K562 (cell line): ENCODE results near the gene CUTA. TPM values are rescaled to one million over a fixed set of nuclear protein-coding genes. Genes with fewer than 3 reads are reported as not detected.

Experiments
- CCAR2 ChIP-seq: fragments of 200-400 bp; formaldehyde crosslinking; IDR thresholded peaks from 2 replicates; pipeline ENCODE4 v1.6.1; 2017; ENCODE audit warnings: mild to moderate bottlenecking, low read depth, low read length
- CHD1 ChIP-seq: fragments of 200-600 bp; sonication (generic); IDR thresholded peaks from one replicate; pipeline ENCODE4 v1.6.1; 2012; ENCODE audit warnings: mild to moderate bottlenecking, moderate library complexity, low read length, inconsistent platforms
- HIVEP1 ChIP-seq: fragments of 250-450 bp; sonication (Bioruptor Pico); IDR thresholded peaks from 2 replicates; pipeline ENCODE4 v1.4.0; 2020; ENCODE audit warnings: mild to moderate bottlenecking
- MAFF ChIP-seq: IDR thresholded peaks from 2 replicates; pipeline ENCODE4 v1.6.1; 2012; ENCODE audit warnings: low read length, improper control_type of control experiment
- NCOR1 ChIP-seq: fragments of 450-650 bp; IDR thresholded peaks from 2 replicates; pipeline ENCODE4 v1.6.1; 2016; ENCODE audit warnings: mild to moderate bottlenecking, moderate library complexity
- NFIX ChIP-seq: fragments of 250-450 bp; sonication (Bioruptor Pico); IDR thresholded peaks from 2 replicates; pipeline ENCODE4 v1.4.0; 2020; ENCODE audit warnings: low read depth, mild to moderate bottlenecking, moderate library complexity
- RAD21 ChIP-seq, 2 experiments: fragments of 250-450 bp in 1 of 2; fragments of 450-650 bp in 1 of 2; sonication (Bioruptor Pico) in 1 of 2; formaldehyde crosslinking in 1 of 2; IDR thresholded peaks in 1 of 2; conservative IDR thresholded peaks in 1 of 2; 2 replicates each; pipeline versions ENCODE4 v1.4.0 to v1.8.0; 2020 to 2022; ENCODE audit warnings: mild to moderate bottlenecking in 2 of 2, moderate library complexity in 1 of 2
- RBFOX2 ChIP-seq: fragments of 200-400 bp; formaldehyde crosslinking; IDR thresholded peaks from 2 replicates; pipeline ENCODE4 v1.6.1; 2017; ENCODE audit warnings: low read depth, mild to moderate bottlenecking, low read length, moderate library complexity
- RFX5 ChIP-seq: IDR thresholded peaks from 2 replicates; pipeline ENCODE4 v1.6.1; 2011; ENCODE audit warnings: low read depth, mild to moderate bottlenecking, improper control_type of control experiment, low read length
- SLC30A9 ChIP-seq: fragments of 250-450 bp; sonication (Bioruptor Pico); IDR thresholded peaks from 2 replicates; pipeline ENCODE4 v1.8.0; 2022; ENCODE audit warnings: mild to moderate bottlenecking, moderate library complexity
- TGIF2 ChIP-seq: sonication (generic); formaldehyde crosslinking; IDR thresholded peaks from 2 replicates; pipeline ENCODE4 v1.8.1; 2022; ENCODE audit warnings: mild to moderate bottlenecking, missing genetic modification reagents, moderate library complexity
- ZBTB1 ChIP-seq: sonication (generic); formaldehyde crosslinking; IDR thresholded peaks from 2 replicates; pipeline ENCODE4 v1.8.1; 2023; ENCODE audit warnings: missing genetic modification reagents, low read depth, mild to moderate bottlenecking, borderline replicate concordance
- ZNF184 ChIP-seq: sonication (generic); formaldehyde crosslinking; IDR thresholded peaks from 2 replicates; pipeline ENCODE4 v1.5.0; 2020; ENCODE audit warnings: missing genetic modification reagents
- ZNF217 ChIP-seq: sonication (generic); formaldehyde crosslinking; IDR thresholded peaks from 2 replicates; pipeline ENCODE4 v1.8.0; 2022; ENCODE audit warnings: mild to moderate bottlenecking, missing genetic modification reagents
- ZNF316 ChIP-seq: fragments of 450-650 bp; IDR thresholded peaks from 2 replicates; pipeline ENCODE4 v1.6.1; 2016
- ZNF696 ChIP-seq: fragments of 250-450 bp; sonication (Bioruptor Pico); conservative IDR thresholded peaks from 2 replicates; pipeline ENCODE4 v1.4.0; 2020; ENCODE audit warnings: mild to moderate bottlenecking, moderate library complexity
- polyA plus RNA-seq, 8 experiments: library from polyadenylated mRNA; depleted of rRNA in 4 of 8; stranded (reverse) in 5 of 8; unstranded in 3 of 8; fragments of >200 nt; fragmentation: Nextera tagmentation in 2 of 8; fragmentation: Illumina TruSeq in 1 of 8; extraction: Ambion mirVana in 2 of 8; extraction: Trizol in 1 of 8; gene quantifications; 2 replicates each; pipeline versions ENCODE4 v1.2.1 to v1.2.3, GENCODE V29; 2011 to 2014; ENCODE audit warnings: inconsistent platforms in 1 of 8, missing spikeins in 1 of 8
- total RNA-seq, 7 experiments: library from RNA; depleted of rRNA in 6 of 7; stranded (reverse); fragments of >200 nt in 6 of 7; fragmentation: Illumina TruSeq in 2 of 7; extraction: Trizol in 2 of 7; gene quantifications; 2 replicates each; pipeline versions ENCODE4 v1.2.1 to v1.2.3, GENCODE V29; 2011 to 2021; ENCODE audit warnings: low replicate concordance in 1 of 7
- TF ChIP-seq, protein P1 (sequence below): fragments of 450-650 bp; IDR thresholded peaks from 2 replicates; pipeline ENCODE4 v1.6.1; 2017; ENCODE audit warnings: mild to moderate bottlenecking, moderate library complexity
- TF ChIP-seq, protein P2 (sequence below): sonication (generic); formaldehyde crosslinking; IDR thresholded peaks from 2 replicates; pipeline ENCODE4 v1.5.0; 2020; ENCODE audit warnings: missing genetic modification reagents
- TF ChIP-seq, protein P3 (sequence below): IDR thresholded peaks from 2 replicates; pipeline ENCODE4 v1.6.1; 2014; ENCODE audit warnings: antibody characterized with exemption
- TF ChIP-seq, protein P4 (sequence below): fragments of 450-650 bp; IDR thresholded peaks from 2 replicates; pipeline ENCODE4 v1.6.1; 2016; ENCODE audit warnings: borderline replicate concordance
- TF ChIP-seq, protein P5 (sequence below), 2 experiments: fragments of 450-650 bp; IDR thresholded peaks; 2 replicates each; pipeline ENCODE4 v1.6.1; 2016

CUTA gene
- total and polyA plus RNA-seq, 9 of the 15 experiments (the other 6 are each of a cell fraction or from before 2014, with no cell fraction given) = 166 to 682 (median 310) TPM

DNA sequence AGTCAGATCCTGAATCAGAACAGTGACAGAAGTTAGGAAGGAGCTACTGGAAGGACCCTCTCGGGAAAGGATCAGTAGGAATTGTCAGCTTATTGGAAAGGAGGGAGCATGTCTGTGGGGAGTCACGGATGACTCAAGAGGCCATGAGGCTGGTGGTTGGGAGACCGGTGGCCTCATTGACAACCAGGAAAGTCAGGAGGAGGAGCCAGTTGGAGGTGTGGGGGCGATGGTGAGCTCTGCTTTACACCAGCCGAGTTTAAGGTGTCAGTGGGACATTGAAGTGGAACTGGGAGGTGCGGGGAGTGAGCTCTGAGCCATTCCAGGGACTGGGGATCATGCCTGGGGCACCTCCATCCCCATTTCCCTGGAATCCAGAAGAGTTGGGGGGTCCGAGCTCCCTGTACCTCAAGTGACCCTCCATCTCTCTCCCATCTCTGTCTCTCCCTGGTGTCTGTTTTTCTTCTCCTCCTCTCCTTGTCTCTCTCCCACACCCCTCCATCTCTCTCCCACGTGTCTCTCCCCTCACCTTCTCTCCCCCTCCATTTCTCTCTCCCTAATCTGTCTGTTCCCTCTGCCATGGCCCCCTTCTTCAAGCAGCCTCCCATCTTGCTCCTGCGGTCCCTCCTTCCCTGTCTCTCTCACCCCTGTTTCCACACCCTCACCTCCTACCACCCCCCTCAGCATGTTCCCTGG, 22.2 kb upstream of the CUTA start (continued):
- no peak for TF ChIP-seq ZNF217 (CRISPR knock-in tag)
- TF ChIP-seq, protein P1, sequence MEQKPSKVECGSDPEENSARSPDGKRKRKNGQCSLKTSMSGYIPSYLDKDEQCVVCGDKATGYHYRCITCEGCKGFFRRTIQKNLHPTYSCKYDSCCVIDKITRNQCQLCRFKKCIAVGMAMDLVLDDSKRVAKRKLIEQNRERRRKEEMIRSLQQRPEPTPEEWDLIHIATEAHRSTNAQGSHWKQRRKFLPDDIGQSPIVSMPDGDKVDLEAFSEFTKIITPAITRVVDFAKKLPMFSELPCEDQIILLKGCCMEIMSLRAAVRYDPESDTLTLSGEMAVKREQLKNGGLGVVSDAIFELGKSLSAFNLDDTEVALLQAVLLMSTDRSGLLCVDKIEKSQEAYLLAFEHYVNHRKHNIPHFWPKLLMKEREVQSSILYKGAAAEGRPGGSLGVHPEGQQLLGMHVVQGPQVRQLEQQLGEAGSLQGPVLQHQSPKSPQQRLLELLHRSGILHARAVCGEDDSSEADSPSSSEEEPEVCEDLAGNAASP = no peak
- no peak for TF ChIP-seq CCAR2
- TF ChIP-seq RAD21 (CRISPR knock-in tag; conservative IDR thresholded peaks at IDR 0.05 in 1 of 2, IDR thresholded peaks at IDR 0.05 in 1 of 2) = no peak
- no peak for TF ChIP-seq ZNF696 (CRISPR knock-in tag)
- TF ChIP-seq ZBTB1 (CRISPR knock-in tag) = no peak
- TF ChIP-seq, protein P2, sequence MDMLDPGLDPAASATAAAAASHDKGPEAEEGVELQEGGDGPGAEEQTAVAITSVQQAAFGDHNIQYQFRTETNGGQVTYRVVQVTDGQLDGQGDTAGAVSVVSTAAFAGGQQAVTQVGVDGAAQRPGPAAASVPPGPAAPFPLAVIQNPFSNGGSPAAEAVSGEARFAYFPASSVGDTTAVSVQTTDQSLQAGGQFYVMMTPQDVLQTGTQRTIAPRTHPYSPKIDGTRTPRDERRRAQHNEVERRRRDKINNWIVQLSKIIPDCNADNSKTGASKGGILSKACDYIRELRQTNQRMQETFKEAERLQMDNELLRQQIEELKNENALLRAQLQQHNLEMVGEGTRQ (CRISPR knock-in tag) = no peak
- TF ChIP-seq, protein P3, sequence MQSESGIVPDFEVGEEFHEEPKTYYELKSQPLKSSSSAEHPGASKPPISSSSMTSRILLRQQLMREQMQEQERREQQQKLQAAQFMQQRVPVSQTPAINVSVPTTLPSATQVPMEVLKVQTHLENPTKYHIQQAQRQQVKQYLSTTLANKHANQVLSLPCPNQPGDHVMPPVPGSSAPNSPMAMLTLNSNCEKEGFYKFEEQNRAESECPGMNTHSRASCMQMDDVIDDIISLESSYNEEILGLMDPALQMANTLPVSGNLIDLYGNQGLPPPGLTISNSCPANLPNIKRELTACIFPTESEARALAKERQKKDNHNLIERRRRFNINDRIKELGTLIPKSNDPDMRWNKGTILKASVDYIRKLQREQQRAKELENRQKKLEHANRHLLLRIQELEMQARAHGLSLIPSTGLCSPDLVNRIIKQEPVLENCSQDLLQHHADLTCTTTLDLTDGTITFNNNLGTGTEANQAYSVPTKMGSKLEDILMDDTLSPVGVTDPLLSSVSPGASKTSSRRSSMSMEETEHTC = no peak
- no peak for TF ChIP-seq CHD1
- TF ChIP-seq NCOR1 = no peak
- TF ChIP-seq ZNF316 = no peak
- TF ChIP-seq, protein P4, sequence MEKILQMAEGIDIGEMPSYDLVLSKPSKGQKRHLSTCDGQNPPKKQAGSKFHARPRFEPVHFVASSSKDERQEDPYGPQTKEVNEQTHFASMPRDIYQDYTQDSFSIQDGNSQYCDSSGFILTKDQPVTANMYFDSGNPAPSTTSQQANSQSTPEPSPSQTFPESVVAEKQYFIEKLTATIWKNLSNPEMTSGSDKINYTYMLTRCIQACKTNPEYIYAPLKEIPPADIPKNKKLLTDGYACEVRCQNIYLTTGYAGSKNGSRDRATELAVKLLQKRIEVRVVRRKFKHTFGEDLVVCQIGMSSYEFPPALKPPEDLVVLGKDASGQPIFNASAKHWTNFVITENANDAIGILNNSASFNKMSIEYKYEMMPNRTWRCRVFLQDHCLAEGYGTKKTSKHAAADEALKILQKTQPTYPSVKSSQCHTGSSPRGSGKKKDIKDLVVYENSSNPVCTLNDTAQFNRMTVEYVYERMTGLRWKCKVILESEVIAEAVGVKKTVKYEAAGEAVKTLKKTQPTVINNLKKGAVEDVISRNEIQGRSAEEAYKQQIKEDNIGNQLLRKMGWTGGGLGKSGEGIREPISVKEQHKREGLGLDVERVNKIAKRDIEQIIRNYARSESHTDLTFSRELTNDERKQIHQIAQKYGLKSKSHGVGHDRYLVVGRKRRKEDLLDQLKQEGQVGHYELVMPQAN = peak; percentile 56; the same call in 1 of the 2 replicates
- TF ChIP-seq, protein P5, sequence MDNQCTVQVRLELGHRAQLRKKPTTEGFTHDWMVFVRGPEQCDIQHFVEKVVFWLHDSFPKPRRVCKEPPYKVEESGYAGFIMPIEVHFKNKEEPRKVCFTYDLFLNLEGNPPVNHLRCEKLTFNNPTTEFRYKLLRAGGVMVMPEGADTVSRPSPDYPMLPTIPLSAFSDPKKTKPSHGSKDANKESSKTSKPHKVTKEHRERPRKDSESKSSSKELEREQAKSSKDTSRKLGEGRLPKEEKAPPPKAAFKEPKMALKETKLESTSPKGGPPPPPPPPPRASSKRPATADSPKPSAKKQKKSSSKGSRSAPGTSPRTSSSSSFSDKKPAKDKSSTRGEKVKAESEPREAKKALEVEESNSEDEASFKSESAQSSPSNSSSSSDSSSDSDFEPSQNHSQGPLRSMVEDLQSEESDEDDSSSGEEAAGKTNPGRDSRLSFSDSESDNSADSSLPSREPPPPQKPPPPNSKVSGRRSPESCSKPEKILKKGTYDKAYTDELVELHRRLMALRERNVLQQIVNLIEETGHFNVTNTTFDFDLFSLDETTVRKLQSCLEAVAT (IDR thresholded peaks at IDR 0.05) = peak; percentile 79 to 80; a peak in 1 of 4 replicates
- TF ChIP-seq ZNF184 (CRISPR knock-in tag) = no peak
- no peak for TF ChIP-seq RFX5
- no peak for TF ChIP-seq NFIX (CRISPR knock-in tag)
- TF ChIP-seq SLC30A9 (CRISPR knock-in tag) = no peak
- TF ChIP-seq MAFF = no peak
- TF ChIP-seq RBFOX2 = no peak
- no peak for TF ChIP-seq TGIF2 (CRISPR knock-in tag)
- TF ChIP-seq HIVEP1 = 0 out of 2 replicates have a peak, but pooled peaks have one; percentile 39
